ENCODE data around the gene CELSR2. TPM values are rescaled to one million over a fixed set of nuclear protein-coding genes. Genes with fewer than 3 reads are reported as not detected.

The CELSR2 gene
- polyA plus RNA-seq, 2 of the 4 experiments (the other 2 are of a cell fraction): 2.5 to 5.9 TPM

GRCh38 chr1:109210058-109210457, 39.3 kb upstream of the CELSR2 start:
- no peaks in the 10 kb centered on the region for H3K9me3 ChIP-seq
- ATAC-seq (no peak), FAIRE-seq (no peak), DNase-seq (ENCODE audit: low read depth in 1 of 2, low spot score in 1 of 2) (no peak)
- H3K4me3 ChIP-seq: no peak overlapping the region
- peaks cover 7% of the 10 kb centered on the region for H3K4me1 ChIP-seq
- TF ChIP-seq, protein P1, sequence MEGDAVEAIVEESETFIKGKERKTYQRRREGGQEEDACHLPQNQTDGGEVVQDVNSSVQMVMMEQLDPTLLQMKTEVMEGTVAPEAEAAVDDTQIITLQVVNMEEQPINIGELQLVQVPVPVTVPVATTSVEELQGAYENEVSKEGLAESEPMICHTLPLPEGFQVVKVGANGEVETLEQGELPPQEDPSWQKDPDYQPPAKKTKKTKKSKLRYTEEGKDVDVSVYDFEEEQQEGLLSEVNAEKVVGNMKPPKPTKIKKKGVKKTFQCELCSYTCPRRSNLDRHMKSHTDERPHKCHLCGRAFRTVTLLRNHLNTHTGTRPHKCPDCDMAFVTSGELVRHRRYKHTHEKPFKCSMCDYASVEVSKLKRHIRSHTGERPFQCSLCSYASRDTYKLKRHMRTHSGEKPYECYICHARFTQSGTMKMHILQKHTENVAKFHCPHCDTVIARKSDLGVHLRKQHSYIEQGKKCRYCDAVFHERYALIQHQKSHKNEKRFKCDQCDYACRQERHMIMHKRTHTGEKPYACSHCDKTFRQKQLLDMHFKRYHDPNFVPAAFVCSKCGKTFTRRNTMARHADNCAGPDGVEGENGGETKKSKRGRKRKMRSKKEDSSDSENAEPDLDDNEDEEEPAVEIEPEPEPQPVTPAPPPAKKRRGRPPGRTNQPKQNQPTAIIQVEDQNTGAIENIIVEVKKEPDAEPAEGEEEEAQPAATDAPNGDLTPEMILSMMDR (IDR thresholded peaks at IDR 0.05): no peak
- TF ChIP-seq EHMT2 (IDR thresholded peaks at IDR 0.05; ENCODE audit: low read depth): no peak
- no peak for TF ChIP-seq REST (IDR thresholded peaks at IDR 0.05)
- TF ChIP-seq MYC (IDR thresholded peaks at IDR 0.05; ENCODE audit: borderline replicate concordance, low read length): no peak
- TF ChIP-seq JUN (IDR thresholded peaks at IDR 0.05): no peak
- TF ChIP-seq CBX8 (IDR thresholded peaks at IDR 0.05): no peak
- TF ChIP-seq, protein P2, sequence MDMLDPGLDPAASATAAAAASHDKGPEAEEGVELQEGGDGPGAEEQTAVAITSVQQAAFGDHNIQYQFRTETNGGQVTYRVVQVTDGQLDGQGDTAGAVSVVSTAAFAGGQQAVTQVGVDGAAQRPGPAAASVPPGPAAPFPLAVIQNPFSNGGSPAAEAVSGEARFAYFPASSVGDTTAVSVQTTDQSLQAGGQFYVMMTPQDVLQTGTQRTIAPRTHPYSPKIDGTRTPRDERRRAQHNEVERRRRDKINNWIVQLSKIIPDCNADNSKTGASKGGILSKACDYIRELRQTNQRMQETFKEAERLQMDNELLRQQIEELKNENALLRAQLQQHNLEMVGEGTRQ (IDR thresholded peaks at IDR 0.05): no peak
- no peak for TF ChIP-seq FOSL2 (IDR thresholded peaks at IDR 0.05)
- TF ChIP-seq FOSL2 (CRISPR knock-in tag; IDR thresholded peaks at IDR 0.05): no peak
- TF ChIP-seq HDAC2 (IDR thresholded peaks at IDR 0.05): no peak
- TF ChIP-seq ZNF302 (CRISPR knock-in tag; IDR thresholded peaks at IDR 0.05): no peak
- CTCF ChIA-PET: interaction anchor here (0.8 to 2.2 kb wide), 5 partner anchors 9 to 54 kb away, joined by 3 to 12 read pairs (median 3); no protein-coding TSS in a partner anchor
- no peak overlapping the region for H3K27ac ChIP-seq
- POLR2A ChIA-PET: no interaction called here
- no peak overlapping the region for H3K4me2 ChIP-seq
- WGBS (ENCODE audit: missing lambda C conversion rate): 80% methylated on average over 7 of the region's 8 CpGs

GRCh38 chr1:109213345-109213823, 36.0 kb upstream of the CELSR2 start:
- POLR2A ChIA-PET: interaction anchor here (0.9 to 2.1 kb wide), 5 partner anchors 11 to 113 kb away, joined by 3 to 8 read pairs (median 4); no protein-coding TSS in a partner anchor
- 46% methylated on average over 9 of the region's 10 CpGs for WGBS (ENCODE audit: missing lambda C conversion rate)
- peak overlapping the region; percentile 82 for H3K4me3 ChIP-seq
- H3K4me1 ChIP-seq: peaks cover 25% of the 10 kb centered on the region
- TF ChIP-seq CHD2 (IDR thresholded peaks at IDR 0.05; ENCODE audit: low read length, partially characterized antibody) (no peak), TFCP2L1 (CRISPR knock-in tag; IDR thresholded peaks at IDR 0.05) (no peak), MAZ (IDR thresholded peaks at IDR 0.05; ENCODE audit: borderline replicate concordance, low read depth, low read length) (no peak), HEYL (CRISPR knock-in tag; IDR thresholded peaks at IDR 0.05) (no peak), ZFP36 (IDR thresholded peaks at IDR 0.05; ENCODE audit: borderline replicate concordance, partially characterized antibody) (no peak), CBX8 (IDR thresholded peaks at IDR 0.05) (no peak), FOSB (CRISPR knock-in tag; IDR thresholded peaks at IDR 0.05) (no peak), KDM1A (IDR thresholded peaks at IDR 0.05; ENCODE audit: low read depth) (no peak), HOXB5 (CRISPR knock-in tag; IDR thresholded peaks at IDR 0.05) (no peak), SREBF2 (IDR thresholded peaks at IDR 0.05) (no peak)
- TF ChIP-seq, protein P3, sequence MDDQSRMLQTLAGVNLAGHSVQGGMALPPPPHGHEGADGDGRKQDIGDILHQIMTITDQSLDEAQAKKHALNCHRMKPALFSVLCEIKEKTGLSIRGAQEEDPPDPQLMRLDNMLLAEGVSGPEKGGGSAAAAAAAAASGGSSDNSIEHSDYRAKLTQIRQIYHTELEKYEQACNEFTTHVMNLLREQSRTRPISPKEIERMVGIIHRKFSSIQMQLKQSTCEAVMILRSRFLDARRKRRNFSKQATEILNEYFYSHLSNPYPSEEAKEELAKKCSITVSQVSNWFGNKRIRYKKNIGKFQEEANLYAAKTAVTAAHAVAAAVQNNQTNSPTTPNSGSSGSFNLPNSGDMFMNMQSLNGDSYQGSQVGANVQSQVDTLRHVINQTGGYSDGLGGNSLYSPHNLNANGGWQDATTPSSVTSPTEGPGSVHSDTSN (IDR thresholded peaks at IDR 0.05): no peak
- TF ChIP-seq, protein P4, sequence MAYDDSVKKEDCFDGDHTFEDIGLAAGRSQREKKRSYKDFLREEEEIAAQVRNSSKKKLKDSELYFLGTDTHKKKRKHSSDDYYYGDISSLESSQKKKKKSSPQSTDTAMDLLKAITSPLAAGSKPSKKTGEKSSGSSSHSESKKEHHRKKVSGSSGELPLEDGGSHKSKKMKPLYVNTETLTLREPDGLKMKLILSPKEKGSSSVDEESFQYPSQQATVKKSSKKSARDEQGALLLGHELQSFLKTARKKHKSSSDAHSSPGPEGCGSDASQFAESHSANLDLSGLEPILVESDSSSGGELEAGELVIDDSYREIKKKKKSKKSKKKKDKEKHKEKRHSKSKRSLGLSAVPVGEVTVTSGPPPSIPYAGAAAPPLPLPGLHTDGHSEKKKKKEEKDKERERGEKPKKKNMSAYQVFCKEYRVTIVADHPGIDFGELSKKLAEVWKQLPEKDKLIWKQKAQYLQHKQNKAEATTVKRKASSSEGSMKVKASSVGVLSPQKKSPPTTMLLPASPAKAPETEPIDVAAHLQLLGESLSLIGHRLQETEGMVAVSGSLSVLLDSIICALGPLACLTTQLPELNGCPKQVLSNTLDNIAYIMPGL (CRISPR knock-in tag; IDR thresholded peaks at IDR 0.05; ENCODE audit: borderline replicate concordance): no peak
- TF ChIP-seq, protein P5, sequence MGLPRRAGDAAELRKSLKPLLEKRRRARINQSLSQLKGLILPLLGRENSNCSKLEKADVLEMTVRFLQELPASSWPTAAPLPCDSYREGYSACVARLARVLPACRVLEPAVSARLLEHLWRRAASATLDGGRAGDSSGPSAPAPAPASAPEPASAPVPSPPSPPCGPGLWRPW (IDR thresholded peaks at IDR 0.05): no peak
- FAIRE-seq (no peak), DNase-seq (ENCODE audit: low read depth in 1 of 2, low spot score in 1 of 2) (peak in 1 of 2 experiments; percentile 8), ATAC-seq (no peak; a peak in 2 of 6 replicates)
- peak overlapping the region; percentile 90 for H3K4me2 ChIP-seq
- H3K9me3 ChIP-seq: no peaks in the 10 kb centered on the region
- CTCF ChIA-PET: interaction anchor here (0.7 to 1.4 kb wide), 8 partner anchors 12 to 319 kb away, joined by 3 to 4 read pairs (median 3); a partner anchor contains a TSS
- H3K27ac ChIP-seq: peak overlapping the region; percentile 89 to 96

Measured in A549 (cell line).